Activated CD8-positive, alpha-beta memory T cell treated with anti-CD3 and anti-CD28 coated beads for 48 hours (primary cell): Measurements from ENCODE around the gene EDIL3.

Source experiments
- DNase-seq, 3 experiments: peaks; one replicate each; pipeline ENCODE4 v3.0.0-alpha.2; 2020; ENCODE audit warnings: low read depth in 2 of 3, low spot score in 2 of 3

Gene EDIL3

GRCh38 chr5:84384604-84385575 lies at the start of gene EDIL3:
TSS of gene EDIL3 (minus strand) at chr5:84384880. CDS start at chr5:84384374, 506 bp downstream.
- no peak for DNase-seq

GRCh38 chr5:84433461-84433860 lies 48.8 kb upstream of the EDIL3 start:
- no peak for DNase-seq

GRCh38 chr5:84430863-84431663 lies 46.4 kb upstream of the EDIL3 start:
- no peak for DNase-seq

- DNase-seq: no peak
Measured at GRCh38 chr5:84430079-84430478, 45.4 kb upstream of the EDIL3 start.

GRCh38 chr5:84425365-84425881 lies 40.7 kb upstream of the EDIL3 start:
- no peak for DNase-seq

- DNase-seq: no peak
Measured at GRCh38 chr5:84419742-84420141, 35.1 kb upstream of the EDIL3 start.

- no peak for DNase-seq
Measured at GRCh38 chr5:84411832-84412605, 27.3 kb upstream of the EDIL3 start.

GRCh38 chr5:84406111-84406510 lies 21.4 kb upstream of the EDIL3 start:
- no peak for DNase-seq

- DNase-seq: no peak
Measured at GRCh38 chr5:84403773-84404172, 19.1 kb upstream of the EDIL3 start.

- DNase-seq: no peak
Measured at GRCh38 chr5:84397385-84397784, 12.7 kb upstream of the EDIL3 start.

GRCh38 chr5:84393969-84394368 lies 9.3 kb upstream of the EDIL3 start:
- DNase-seq: no peak

- DNase-seq: no peak
Measured at GRCh38 chr5:84392836-84393235, 8.2 kb upstream of the EDIL3 start.

- no peak for DNase-seq
Measured at GRCh38 chr5:84385705-84386104, 1.0 kb upstream of the EDIL3 start.

- DNase-seq: no peak
Measured at GRCh38 chr5:84383816-84384603, 670 bp downstream of the EDIL3 start.

- no peak for DNase-seq
Measured at GRCh38 chr5:84383296-84383815, 1.3 kb downstream of the EDIL3 start.

- no peak for DNase-seq
Measured at GRCh38 chr5:84382363-84383295, 2.1 kb downstream of the EDIL3 start.

- DNase-seq: no peak
Measured at GRCh38 chr5:84381502-84382362, 2.9 kb downstream of the EDIL3 start.

- no peak for DNase-seq
Measured at GRCh38 chr5:84379749-84380148, 4.9 kb downstream of the EDIL3 start.
